Activated naive CD8-positive, alpha-beta T cell treated with anti-CD3 and anti-CD28 coated beads for 36 hours (primary cell): ENCODE results near the gene HYLS1. TPM values are rescaled to one million over a fixed set of nuclear protein-coding genes. Genes with fewer than 3 reads are reported as not detected.
A peak's percentile ranks its signal among the peaks of the same experiment; 100 is the strongest.
"Not testable (repeated sequence)": the region's sequence is repeated elsewhere in the genome, so short reads cannot be mapped to it uniquely, and the experiment has no call there.

Source experiments
- DNase-seq: peaks from one replicate; pipeline ENCODE4 v3.0.0; 2021
- H3K27ac Mint-ChIP-seq: one replicate; pipeline ENCODE4 v1.8.0; 2022; ENCODE audit warnings: mild to moderate bottlenecking, moderate library complexity, mixed read lengths
- H3K27me3 Mint-ChIP-seq: one replicate; pipeline ENCODE4 v1.8.0; 2022; ENCODE audit warnings: mild to moderate bottlenecking, mixed read lengths
- H3K36me3 Mint-ChIP-seq: one replicate; pipeline ENCODE4 v1.8.0; 2021; ENCODE audit warnings: mild to moderate bottlenecking, mixed read lengths
- H3K4me1 Mint-ChIP-seq: one replicate; pipeline ENCODE4 v1.8.0; 2021; ENCODE audit warnings: mixed read lengths
- H3K4me3 Mint-ChIP-seq: one replicate; pipeline ENCODE4 v1.8.0; 2022; ENCODE audit warnings: mild to moderate bottlenecking, moderate library complexity, mixed read lengths
- H3K9me3 Mint-ChIP-seq: one replicate; pipeline ENCODE4 v1.8.0; 2022; ENCODE audit warnings: mixed read lengths
- total RNA-seq, 2 experiments: library from RNA; stranded (reverse); gene quantifications; one replicate each; pipeline ENCODE4 v1.2.3, GENCODE V29; 2021

Gene HYLS1
- total RNA-seq: 1 to 10 TPM; 8.0 to 8.1 TPM

GRCh38 chr11:125887373-125888324, at the start of gene HYLS1:
Gene HYLS1 (plus strand): TSS chr11:125887668. CDS start chr11:125899369, 11,701 bp downstream.
- Mint-ChIP-seq H3K27me3 (peaks cover 5% of the 10 kb centered on the region), H3K9me3 (peaks cover 1% of the 10 kb centered on the region), H3K27ac (peak within 1 kb of the TSS; percentile 93), H3K36me3 (peaks cover 7% of the 10 kb centered on the region), H3K4me3 (peak within 1 kb of the TSS; percentile 79), H3K4me1 (peaks cover 20% of the 10 kb centered on the region)
- peak; percentile 97 for DNase-seq

GRCh38 chr11:125842321-125842948, 45.0 kb upstream of the HYLS1 start:
- peaks cover 19% of the 10 kb centered on the region for H3K9me3 Mint-ChIP-seq

GRCh38 chr11:125846188-125846587, 41.3 kb upstream of the HYLS1 start:
- no peak for DNase-seq
- Mint-ChIP-seq H3K9me3 (peaks cover 23% of the 10 kb centered on the region), H3K27me3 (peaks cover 7% of the 10 kb centered on the region), H3K27ac (no peak overlapping the region), H3K4me3 (no peak overlapping the region), H3K4me1 (no peaks in the 10 kb centered on the region), H3K36me3 (peaks cover 2% of the 10 kb centered on the region)

More at GRCh38 chr11:125842321-125842948, 45.0 kb upstream of the HYLS1 start:
- H3K4me1 Mint-ChIP-seq: no peaks in the 10 kb centered on the region
- H3K4me3 Mint-ChIP-seq: no peak overlapping the region
- no peak for DNase-seq
- peaks cover 2% of the 10 kb centered on the region for H3K36me3 Mint-ChIP-seq
- no peak overlapping the region for H3K27ac Mint-ChIP-seq
- no peaks in the 10 kb centered on the region for H3K27me3 Mint-ChIP-seq

GRCh38 chr11:125857670-125858069, 29.8 kb upstream of the HYLS1 start:
- H3K4me1 Mint-ChIP-seq, DNase-seq, H3K27ac Mint-ChIP-seq, H3K36me3 Mint-ChIP-seq, H3K4me3 Mint-ChIP-seq: not testable (repeated sequence)
- Mint-ChIP-seq H3K27me3 (peaks cover 16% of the 10 kb centered on the region), H3K9me3 (peaks cover 18% of the 10 kb centered on the region)

- not testable (repeated sequence) for H3K4me3 Mint-ChIP-seq, H3K27ac Mint-ChIP-seq, H3K36me3 Mint-ChIP-seq, H3K4me1 Mint-ChIP-seq, DNase-seq, H3K27me3 Mint-ChIP-seq
- peaks cover 11% of the 10 kb centered on the region for H3K9me3 Mint-ChIP-seq
These were observed 24.7 kb upstream of the HYLS1 start for GRCh38 chr11:125862786-125863185.

GRCh38 chr11:125865354-125865753, 22.1 kb upstream of the HYLS1 start:
- not testable (repeated sequence) for DNase-seq, H3K36me3 Mint-ChIP-seq, H3K27me3 Mint-ChIP-seq, H3K4me3 Mint-ChIP-seq, H3K4me1 Mint-ChIP-seq, H3K27ac Mint-ChIP-seq, H3K9me3 Mint-ChIP-seq

GRCh38 chr11:125869521-125869920, 17.9 kb upstream of the HYLS1 start:
- no peak for DNase-seq
- Mint-ChIP-seq H3K27me3 (peaks cover 12% of the 10 kb centered on the region), H3K9me3 (peaks cover 3% of the 10 kb centered on the region), H3K4me3 (no peak overlapping the region), H3K4me1 (no peaks in the 10 kb centered on the region), H3K27ac (no peak overlapping the region), H3K36me3 (no peaks in the 10 kb centered on the region)

GRCh38 chr11:125871391-125872137, 15.9 kb upstream of the HYLS1 start:
- no peak for DNase-seq
- Mint-ChIP-seq H3K9me3 (peaks cover 3% of the 10 kb centered on the region), H3K27ac (no peak overlapping the region), H3K36me3 (no peaks in the 10 kb centered on the region), H3K4me3 (no peak overlapping the region), H3K4me1 (no peaks in the 10 kb centered on the region), H3K27me3 (peaks cover 14% of the 10 kb centered on the region)

GRCh38 chr11:125872138-125872491, 15.4 kb upstream of the HYLS1 start:
- Mint-ChIP-seq H3K4me3 (no peak overlapping the region), H3K36me3 (no peaks in the 10 kb centered on the region), H3K27me3 (peaks cover 14% of the 10 kb centered on the region), H3K9me3 (peaks cover 3% of the 10 kb centered on the region), H3K4me1 (no peaks in the 10 kb centered on the region), H3K27ac (no peak overlapping the region)
- DNase-seq: no peak

GRCh38 chr11:125873881-125874555, 13.4 kb upstream of the HYLS1 start:
- Mint-ChIP-seq H3K4me1 (no peaks in the 10 kb centered on the region), H3K9me3 (peaks cover 3% of the 10 kb centered on the region), H3K27ac (no peak overlapping the region), H3K27me3 (peaks cover 14% of the 10 kb centered on the region), H3K4me3 (no peak overlapping the region), H3K36me3 (no peaks in the 10 kb centered on the region)
- no peak for DNase-seq

GRCh38 chr11:125874556-125875124, 12.8 kb upstream of the HYLS1 start:
- Mint-ChIP-seq H3K9me3 (peaks cover 3% of the 10 kb centered on the region), H3K4me1 (no peaks in the 10 kb centered on the region), H3K27ac (no peak overlapping the region), H3K27me3 (peaks cover 14% of the 10 kb centered on the region), H3K4me3 (no peak overlapping the region), H3K36me3 (no peaks in the 10 kb centered on the region)
- DNase-seq: peak; percentile 39

GRCh38 chr11:125881291-125881690, 6.2 kb upstream of the HYLS1 start:
- H3K9me3 Mint-ChIP-seq: no peaks in the 10 kb centered on the region

GRCh38 chr11:125883375-125883774, 4.1 kb upstream of the HYLS1 start:
- H3K36me3 Mint-ChIP-seq: peaks cover 5% of the 10 kb centered on the region

More at GRCh38 chr11:125881291-125881690, 6.2 kb upstream of the HYLS1 start:
- Mint-ChIP-seq H3K27me3 (peaks cover 3% of the 10 kb centered on the region), H3K27ac (no peak overlapping the region), H3K4me1 (no peaks in the 10 kb centered on the region), H3K4me3 (no peak overlapping the region), H3K36me3 (peaks cover 1% of the 10 kb centered on the region)
- DNase-seq: no peak

GRCh38 chr11:125886997-125887372, 483 bp upstream of the HYLS1 start:
- Mint-ChIP-seq H3K27me3 (peaks cover 5% of the 10 kb centered on the region), H3K27ac (peak overlapping the region; percentile 93), H3K9me3 (peaks cover 1% of the 10 kb centered on the region), H3K4me1 (peaks cover 19% of the 10 kb centered on the region), H3K36me3 (peaks cover 7% of the 10 kb centered on the region), H3K4me3 (peak overlapping the region; percentile 79)
- peak; percentile 52 for DNase-seq

More at GRCh38 chr11:125883375-125883774, 4.1 kb upstream of the HYLS1 start:
- Mint-ChIP-seq H3K4me1 (peaks cover 8% of the 10 kb centered on the region), H3K9me3 (peaks cover 1% of the 10 kb centered on the region), H3K4me3 (no peak overlapping the region), H3K27ac (no peak overlapping the region), H3K27me3 (peaks cover 8% of the 10 kb centered on the region)
- no peak for DNase-seq
